HL-60 (cell line): ENCODE measurements around the gene ARRB1.
A peak's percentile ranks its signal among the peaks of the same experiment; 100 is the strongest.

Experiments
- DNase-seq, 2 experiments: peaks; one replicate each; pipeline ENCODE4 v3.0.0-alpha.2; 2010 to 2020; ENCODE audit warnings: low read depth in 1 of 2, low spot score in 1 of 2
- H3K27ac ChIP-seq: fragments of 250-450 bp; sonication (Bioruptor Pico); replicated peaks from 2 replicates; pipeline ENCODE4 v1.5.1; 2020; ENCODE audit warnings: mild to moderate bottlenecking, moderate library complexity
- H3K27me3 ChIP-seq: fragments of 250-450 bp; sonication (Bioruptor Pico); 2 replicates; pipeline ENCODE4 v1.5.1; 2021; ENCODE audit warnings: mild to moderate bottlenecking, moderate library complexity; ENCODE audit not compliant: insufficient read depth, poor library complexity, severe bottlenecking
- H3K4me3 ChIP-seq: replicated peaks from 2 replicates; pipeline ENCODE4 v1.5.1; 2011; ENCODE audit warnings: mild to moderate bottlenecking, control low read depth, low read length; ENCODE audit not compliant: insufficient read depth
- GABPA ChIP-seq: IDR thresholded peaks from 2 replicates; pipeline ENCODE4 v1.6.1; 2012; ENCODE audit warnings: low read depth
- POLR2AphosphoS5 ChIP-seq: IDR thresholded peaks from 2 replicates; pipeline ENCODE4 v1.6.1; 2012; ENCODE audit warnings: low read depth
- SPI1 ChIP-seq: IDR thresholded peaks from 2 replicates; pipeline ENCODE4 v1.6.1; 2012; ENCODE audit warnings: low read depth, mild to moderate bottlenecking, borderline replicate concordance
- TF ChIP-seq, protein P1 (sequence below): IDR thresholded peaks from 2 replicates; pipeline ENCODE4 v1.6.1; 2012; ENCODE audit warnings: low read depth; ENCODE audit not compliant: insufficient replicate concordance
- TF ChIP-seq, protein P2 (sequence below): IDR thresholded peaks from one replicate; pipeline ENCODE4 v1.5.1; 2011; ENCODE audit warnings: low read length, control low read depth, inconsistent platforms; ENCODE audit not compliant: insufficient read depth

The ARRB1 gene

DNA sequence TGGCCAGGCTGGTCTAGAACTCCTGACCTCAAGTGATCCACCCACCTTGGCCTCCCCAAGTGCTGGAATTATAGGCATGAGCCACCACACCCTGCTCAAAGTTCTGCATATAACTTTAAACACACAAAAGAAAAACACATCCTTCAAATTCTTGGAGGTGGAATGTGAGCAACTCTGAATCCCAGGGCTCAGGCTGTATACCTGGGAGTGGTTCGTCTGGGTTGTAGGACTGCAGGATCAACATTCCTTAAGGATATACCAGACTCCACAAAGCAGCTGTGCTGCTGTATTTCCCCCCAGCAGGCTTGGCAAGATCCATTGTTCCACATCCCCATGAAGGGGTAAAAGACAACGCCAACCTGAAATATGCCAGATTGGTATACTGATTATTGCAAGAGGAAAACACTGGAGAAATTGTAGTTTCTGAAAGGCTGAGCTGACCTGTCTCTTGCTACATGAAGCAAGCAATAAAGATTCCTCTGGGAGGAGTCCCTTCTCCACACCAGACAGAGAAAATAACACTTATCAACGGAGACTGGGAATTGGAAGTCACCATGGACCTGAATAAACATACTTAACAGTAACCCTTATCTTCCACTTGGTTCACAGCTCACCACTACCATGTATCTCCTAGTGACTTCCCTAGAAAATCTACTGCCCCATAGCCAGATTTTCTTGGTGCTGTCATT is 35.6 kb upstream of the ARRB1 start:
- DNase-seq, result no peak
- Histone ChIP-seq H3K4me3 (no peak overlapping the region), H3K27me3 (no peaks in the 10 kb centered on the region), H3K27ac (no peak overlapping the region)
- no peak for TF ChIP-seq SPI1
- no peak for TF ChIP-seq POLR2AphosphoS5
- TF ChIP-seq, protein P1, sequence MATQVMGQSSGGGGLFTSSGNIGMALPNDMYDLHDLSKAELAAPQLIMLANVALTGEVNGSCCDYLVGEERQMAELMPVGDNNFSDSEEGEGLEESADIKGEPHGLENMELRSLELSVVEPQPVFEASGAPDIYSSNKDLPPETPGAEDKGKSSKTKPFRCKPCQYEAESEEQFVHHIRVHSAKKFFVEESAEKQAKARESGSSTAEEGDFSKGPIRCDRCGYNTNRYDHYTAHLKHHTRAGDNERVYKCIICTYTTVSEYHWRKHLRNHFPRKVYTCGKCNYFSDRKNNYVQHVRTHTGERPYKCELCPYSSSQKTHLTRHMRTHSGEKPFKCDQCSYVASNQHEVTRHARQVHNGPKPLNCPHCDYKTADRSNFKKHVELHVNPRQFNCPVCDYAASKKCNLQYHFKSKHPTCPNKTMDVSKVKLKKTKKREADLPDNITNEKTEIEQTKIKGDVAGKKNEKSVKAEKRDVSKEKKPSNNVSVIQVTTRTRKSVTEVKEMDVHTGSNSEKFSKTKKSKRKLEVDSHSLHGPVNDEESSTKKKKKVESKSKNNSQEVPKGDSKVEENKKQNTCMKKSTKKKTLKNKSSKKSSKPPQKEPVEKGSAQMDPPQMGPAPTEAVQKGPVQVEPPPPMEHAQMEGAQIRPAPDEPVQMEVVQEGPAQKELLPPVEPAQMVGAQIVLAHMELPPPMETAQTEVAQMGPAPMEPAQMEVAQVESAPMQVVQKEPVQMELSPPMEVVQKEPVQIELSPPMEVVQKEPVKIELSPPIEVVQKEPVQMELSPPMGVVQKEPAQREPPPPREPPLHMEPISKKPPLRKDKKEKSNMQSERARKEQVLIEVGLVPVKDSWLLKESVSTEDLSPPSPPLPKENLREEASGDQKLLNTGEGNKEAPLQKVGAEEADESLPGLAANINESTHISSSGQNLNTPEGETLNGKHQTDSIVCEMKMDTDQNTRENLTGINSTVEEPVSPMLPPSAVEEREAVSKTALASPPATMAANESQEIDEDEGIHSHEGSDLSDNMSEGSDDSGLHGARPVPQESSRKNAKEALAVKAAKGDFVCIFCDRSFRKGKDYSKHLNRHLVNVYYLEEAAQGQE, result no peak
- TF ChIP-seq, protein P2, sequence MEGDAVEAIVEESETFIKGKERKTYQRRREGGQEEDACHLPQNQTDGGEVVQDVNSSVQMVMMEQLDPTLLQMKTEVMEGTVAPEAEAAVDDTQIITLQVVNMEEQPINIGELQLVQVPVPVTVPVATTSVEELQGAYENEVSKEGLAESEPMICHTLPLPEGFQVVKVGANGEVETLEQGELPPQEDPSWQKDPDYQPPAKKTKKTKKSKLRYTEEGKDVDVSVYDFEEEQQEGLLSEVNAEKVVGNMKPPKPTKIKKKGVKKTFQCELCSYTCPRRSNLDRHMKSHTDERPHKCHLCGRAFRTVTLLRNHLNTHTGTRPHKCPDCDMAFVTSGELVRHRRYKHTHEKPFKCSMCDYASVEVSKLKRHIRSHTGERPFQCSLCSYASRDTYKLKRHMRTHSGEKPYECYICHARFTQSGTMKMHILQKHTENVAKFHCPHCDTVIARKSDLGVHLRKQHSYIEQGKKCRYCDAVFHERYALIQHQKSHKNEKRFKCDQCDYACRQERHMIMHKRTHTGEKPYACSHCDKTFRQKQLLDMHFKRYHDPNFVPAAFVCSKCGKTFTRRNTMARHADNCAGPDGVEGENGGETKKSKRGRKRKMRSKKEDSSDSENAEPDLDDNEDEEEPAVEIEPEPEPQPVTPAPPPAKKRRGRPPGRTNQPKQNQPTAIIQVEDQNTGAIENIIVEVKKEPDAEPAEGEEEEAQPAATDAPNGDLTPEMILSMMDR, result no peak
- TF ChIP-seq GABPA, result no peak

DNA sequence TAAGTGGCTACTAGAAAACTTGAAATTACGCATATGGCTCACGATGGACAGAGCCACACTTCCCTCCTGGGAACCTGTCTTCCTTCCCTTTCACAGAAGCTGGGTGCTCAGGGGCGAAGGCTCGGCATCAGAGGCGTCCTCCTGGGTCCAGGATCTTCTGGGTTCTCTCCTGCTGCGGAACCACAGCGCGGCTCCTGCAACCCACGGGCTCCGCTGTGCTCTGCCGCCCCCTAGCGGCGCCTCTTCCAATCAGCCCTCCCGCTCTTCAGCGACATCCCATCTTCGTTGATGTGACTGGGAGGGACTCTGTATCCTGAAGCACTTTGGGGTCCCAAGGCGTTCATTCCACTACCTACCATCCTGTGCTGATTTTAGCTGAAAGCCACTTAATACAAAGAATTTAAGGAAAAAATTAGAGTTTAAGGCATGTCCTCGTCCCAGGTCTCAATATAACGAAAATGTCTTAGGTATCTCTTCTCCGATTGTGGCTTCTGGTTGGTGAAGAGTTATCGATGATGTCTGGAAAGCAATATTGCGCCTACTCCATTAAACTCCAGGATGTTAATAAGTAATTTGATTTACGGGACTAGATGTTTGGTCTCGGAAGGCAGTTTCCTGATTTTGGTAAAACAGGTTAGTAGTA is 33.1 kb upstream of the ARRB1 start:
- DNase-seq, result peak; percentile 52 to 59
- no peak overlapping the region for H3K27ac ChIP-seq
- H3K4me3 ChIP-seq, result no peak overlapping the region
- no peaks in the 10 kb centered on the region for H3K27me3 ChIP-seq
- TF ChIP-seq SPI1, result no peak
- TF ChIP-seq, protein P1, result no peak
- no peak for TF ChIP-seq POLR2AphosphoS5
- TF ChIP-seq, protein P2, result peak; percentile 63
- no peak for TF ChIP-seq GABPA

DNA sequence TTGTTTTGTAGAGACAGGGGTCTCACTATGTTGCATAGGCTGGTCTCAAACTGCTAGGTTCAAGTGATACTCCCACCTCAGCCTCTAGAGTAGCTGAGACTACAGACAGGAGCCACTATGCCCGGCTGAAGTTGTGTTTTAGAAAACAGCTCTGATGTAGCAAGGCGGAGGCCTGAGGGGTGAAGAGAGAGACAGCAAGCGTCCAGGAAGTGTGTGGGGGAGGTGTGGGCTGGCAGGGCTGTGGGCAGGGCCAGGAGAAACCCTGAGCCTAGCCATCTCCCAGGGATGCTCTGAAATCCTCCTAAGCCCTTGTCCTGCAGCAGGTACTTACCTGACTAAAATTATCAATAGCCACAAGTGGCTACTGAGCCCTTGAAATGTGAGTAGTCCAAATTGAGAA is 31.8 kb upstream of the ARRB1 start:
- no peaks in the 10 kb centered on the region for H3K27me3 ChIP-seq
- DNase-seq, result peak in 1 of 2 experiments; percentile 80
- peak overlapping the region; percentile 53 for H3K27ac ChIP-seq
- H3K4me3 ChIP-seq, result no peak overlapping the region
- TF ChIP-seq, protein P1, result no peak
- TF ChIP-seq POLR2AphosphoS5 (no peak), GABPA (no peak)
- TF ChIP-seq, protein P2, result no peak
